Trophoblast cell (in vitro differentiated cells and primary cell): Measurements from ENCODE around the gene GPR22.
A peak's percentile ranks its signal among the peaks of the same experiment; 100 is the strongest.

Experiments used
- DNase-seq, 2 donors: peaks; one replicate each; pipeline ENCODE4 v3.0.0-alpha.2; 2016
- H2AFZ ChIP-seq: 2 replicates; pipeline ENCODE4 v1.6.1; 2013; ENCODE audit warnings: low read length, moderate library complexity, mild to moderate bottlenecking; ENCODE audit not compliant: insufficient read depth, poor library complexity
- H2AK5ac ChIP-seq: 2 replicates; pipeline ENCODE4 v1.6.1; 2013; ENCODE audit warnings: mild to moderate bottlenecking, low read length
- H2BK120ac ChIP-seq: 2 replicates; pipeline ENCODE4 v1.6.1; 2013; ENCODE audit warnings: low read length, mild to moderate bottlenecking, moderate library complexity; ENCODE audit not compliant: insufficient read depth, poor library complexity
- H2BK12ac ChIP-seq: 2 replicates; pipeline ENCODE4 v1.6.1; 2013; ENCODE audit warnings: mild to moderate bottlenecking, low read length, moderate library complexity
- H2BK5ac ChIP-seq: 2 replicates; pipeline ENCODE4 v1.6.1; 2013; ENCODE audit warnings: low read length, low read depth, moderate library complexity, mild to moderate bottlenecking; ENCODE audit not compliant: poor library complexity
- H3K14ac ChIP-seq: 2 replicates; pipeline ENCODE4 v1.6.1; 2013; ENCODE audit warnings: mild to moderate bottlenecking, low read length
- H3K18ac ChIP-seq: 2 replicates; pipeline ENCODE4 v1.6.1; 2013; ENCODE audit warnings: mild to moderate bottlenecking, low read length
- H3K23ac ChIP-seq: 2 replicates; pipeline ENCODE4 v1.6.1; 2013; ENCODE audit warnings: low read length
- H3K27ac ChIP-seq: 2 replicates; pipeline ENCODE4 v1.5.1; 2013; ENCODE audit warnings: low read depth, mild to moderate bottlenecking, inconsistent platforms, low read length, moderate library complexity
- H3K27me3 ChIP-seq: 2 replicates; pipeline ENCODE4 v1.6.1; 2013; ENCODE audit warnings: inconsistent platforms, mild to moderate bottlenecking, low read length, moderate library complexity; ENCODE audit not compliant: insufficient read depth
- H3K36me3 ChIP-seq, 2 experiments: 1 replicate in 1 of 2; 2 replicates in 1 of 2; pipeline ENCODE4 v1.6.1; 2013; ENCODE audit warnings: low read length in 2 of 2, mild to moderate bottlenecking in 2 of 2, moderate library complexity in 1 of 2; ENCODE audit not compliant: insufficient read depth in 2 of 2, control insufficient read depth in 1 of 2
- H3K4ac ChIP-seq: 2 replicates; pipeline ENCODE4 v1.6.1; 2013; ENCODE audit warnings: low read depth, mild to moderate bottlenecking, low read length, moderate library complexity
- H3K4me1 ChIP-seq, 2 experiments: 1 replicate in 1 of 2; 2 replicates in 1 of 2; pipeline ENCODE4 v1.6.1; 2013; ENCODE audit warnings: low read length in 2 of 2, mild to moderate bottlenecking in 2 of 2, moderate library complexity in 1 of 2; ENCODE audit not compliant: insufficient read depth in 2 of 2, control insufficient read depth in 1 of 2
- H3K4me2 ChIP-seq: 2 replicates; pipeline ENCODE4 v1.6.1; 2013; ENCODE audit warnings: inconsistent platforms, mild to moderate bottlenecking, low read length, moderate library complexity
- H3K4me3 ChIP-seq: 2 replicates; pipeline ENCODE4 v1.5.1; 2013; ENCODE audit warnings: mild to moderate bottlenecking, low read depth, low read length, inconsistent platforms
- H3K79me1 ChIP-seq: one replicate; pipeline ENCODE4 v1.6.1; 2013; ENCODE audit warnings: low read length
- H3K79me2 ChIP-seq: 2 replicates; pipeline ENCODE4 v1.6.1; 2013; ENCODE audit warnings: low read length, mild to moderate bottlenecking; ENCODE audit not compliant: control insufficient read depth, insufficient read depth, poor library complexity
- H3K9ac ChIP-seq: 2 replicates; pipeline ENCODE4 v1.6.1; 2013; ENCODE audit warnings: mild to moderate bottlenecking, low read length
- H3K9me3 ChIP-seq: 2 replicates; pipeline ENCODE4 v1.6.1; 2013; ENCODE audit warnings: low read depth, mild to moderate bottlenecking, control low read depth, inconsistent platforms, low read length; ENCODE audit not compliant: insufficient read depth
- H4K12ac ChIP-seq: 2 replicates; pipeline ENCODE4 v1.6.1; 2013; ENCODE audit warnings: low read depth, mild to moderate bottlenecking, low read length, moderate library complexity
- H4K8ac ChIP-seq: 2 replicates; pipeline ENCODE4 v1.6.1; 2013; ENCODE audit warnings: low read depth, mild to moderate bottlenecking, low read length, moderate library complexity
- H4K91ac ChIP-seq: one replicate; pipeline ENCODE4 v1.6.1; 2013; ENCODE audit warnings: low read depth, mild to moderate bottlenecking, low read length, moderate library complexity
- WGBS: extraction: QIAGEN DNeasy Blood & Tissue Kit; methylation state at CpG from one replicate; pipeline ENCODE4 v1.1.7; 2013; ENCODE audit warnings: missing lambda C conversion rate; ENCODE audit not compliant: insufficient read length, insufficient coverage; ENCODE audit errors: extremely low coverage; 5-methylcytosine and 5-hydroxymethylcytosine counted together

The GPR22 gene

DNA sequence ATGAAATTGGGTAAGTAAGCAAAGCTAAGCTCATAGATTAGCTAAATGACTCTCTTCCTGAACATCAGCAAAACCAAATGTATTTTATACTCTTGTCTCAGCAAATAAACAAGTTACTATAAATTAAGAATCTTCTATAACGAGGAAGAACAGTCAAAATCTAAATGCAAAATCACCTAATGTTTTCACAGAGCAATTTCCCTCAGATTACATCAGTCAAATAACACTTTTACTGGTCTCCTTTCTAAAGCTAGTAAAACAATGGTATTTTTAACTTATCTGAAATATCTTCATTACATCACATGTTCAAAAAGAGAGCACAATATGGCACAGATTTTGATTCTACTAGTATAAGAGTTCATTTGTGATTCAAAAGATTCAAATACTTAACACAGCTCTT, 16.5 kb upstream of the GPR22 start:
- Histone ChIP-seq H3K14ac (no peak overlapping the region), H3K36me3 (no peaks in the 10 kb centered on the region), H4K8ac (no peak overlapping the region), H3K18ac (no peak overlapping the region), H3K4me3 (no peak overlapping the region), H2BK12ac (no peak overlapping the region), H4K12ac (no peak overlapping the region), H3K27me3 (no peaks in the 10 kb centered on the region), H2BK120ac (no peak overlapping the region), H2BK5ac (no peak overlapping the region), H3K9me3 (no peaks in the 10 kb centered on the region), H3K27ac (no peak overlapping the region), H3K9ac (no peak overlapping the region), H2AK5ac (no peak overlapping the region), H3K4me2 (no peak overlapping the region), H3K4me1 (no peaks in the 10 kb centered on the region), H2AFZ (no peak overlapping the region), H3K79me1 (no peaks in the 10 kb centered on the region), H3K79me2 (no peaks in the 10 kb centered on the region), H4K91ac (no peak overlapping the region), H3K23ac (no peak overlapping the region), H3K4ac (no peak overlapping the region)
- DNase-seq = no peak
- WGBS = no CpG with 5 or more reads among the region's 1 CpG

DNA sequence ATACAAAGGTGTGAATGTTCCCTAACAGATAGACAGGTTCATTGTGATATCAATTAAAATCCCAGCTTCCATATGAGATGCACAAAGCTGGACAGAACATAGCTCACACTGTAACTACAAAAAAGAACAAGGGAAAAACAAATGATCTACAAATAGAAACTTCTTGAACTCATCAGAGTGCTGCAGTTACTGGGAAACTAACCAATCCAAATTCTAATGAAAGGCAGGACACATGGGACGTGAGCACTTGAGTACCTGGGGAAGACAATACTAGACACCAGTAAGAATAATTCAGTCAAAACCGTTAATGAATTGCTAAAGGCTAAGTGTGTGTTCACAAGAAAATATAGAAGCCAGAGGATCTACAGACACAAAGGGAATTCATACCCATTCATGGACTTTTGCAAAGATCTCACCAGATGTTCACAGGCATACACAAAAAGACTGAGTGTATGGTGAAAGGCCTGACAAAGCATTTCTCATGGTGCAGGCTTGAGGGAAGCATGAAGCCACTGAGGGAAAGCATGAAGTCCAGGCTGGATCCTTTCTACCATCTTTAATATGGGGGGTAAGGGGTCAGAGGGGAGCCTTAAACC, 7.8 kb upstream of the GPR22 start:
- H2BK12ac ChIP-seq = no peak overlapping the region
- H4K12ac ChIP-seq = no peak overlapping the region
- no peak overlapping the region for H3K9ac ChIP-seq
- H3K23ac ChIP-seq = no peak overlapping the region
- H4K91ac ChIP-seq = no peak overlapping the region
- no peaks in the 10 kb centered on the region for H3K27me3 ChIP-seq
- H4K8ac ChIP-seq = no peak overlapping the region
- H3K79me1 ChIP-seq = no peaks in the 10 kb centered on the region
- H2AK5ac ChIP-seq = no peak overlapping the region
- H3K9me3 ChIP-seq = no peaks in the 10 kb centered on the region
- DNase-seq = no peak
- H3K27ac ChIP-seq = no peak overlapping the region
- no peak overlapping the region for H2BK5ac ChIP-seq
- no peak overlapping the region for H3K4me2 ChIP-seq
- H3K36me3 ChIP-seq = no peaks in the 10 kb centered on the region
- no peak overlapping the region for H3K4me3 ChIP-seq
- H3K18ac ChIP-seq = no peak overlapping the region
- H3K14ac ChIP-seq = no peak overlapping the region
- no peak overlapping the region for H2AFZ ChIP-seq
- no peaks in the 10 kb centered on the region for H3K4me1 ChIP-seq
- no peaks in the 10 kb centered on the region for H3K79me2 ChIP-seq
- H2BK120ac ChIP-seq = no peak overlapping the region
- no CpG with 5 or more reads among the region's 2 CpGs for WGBS
- H3K4ac ChIP-seq = no peak overlapping the region

DNA sequence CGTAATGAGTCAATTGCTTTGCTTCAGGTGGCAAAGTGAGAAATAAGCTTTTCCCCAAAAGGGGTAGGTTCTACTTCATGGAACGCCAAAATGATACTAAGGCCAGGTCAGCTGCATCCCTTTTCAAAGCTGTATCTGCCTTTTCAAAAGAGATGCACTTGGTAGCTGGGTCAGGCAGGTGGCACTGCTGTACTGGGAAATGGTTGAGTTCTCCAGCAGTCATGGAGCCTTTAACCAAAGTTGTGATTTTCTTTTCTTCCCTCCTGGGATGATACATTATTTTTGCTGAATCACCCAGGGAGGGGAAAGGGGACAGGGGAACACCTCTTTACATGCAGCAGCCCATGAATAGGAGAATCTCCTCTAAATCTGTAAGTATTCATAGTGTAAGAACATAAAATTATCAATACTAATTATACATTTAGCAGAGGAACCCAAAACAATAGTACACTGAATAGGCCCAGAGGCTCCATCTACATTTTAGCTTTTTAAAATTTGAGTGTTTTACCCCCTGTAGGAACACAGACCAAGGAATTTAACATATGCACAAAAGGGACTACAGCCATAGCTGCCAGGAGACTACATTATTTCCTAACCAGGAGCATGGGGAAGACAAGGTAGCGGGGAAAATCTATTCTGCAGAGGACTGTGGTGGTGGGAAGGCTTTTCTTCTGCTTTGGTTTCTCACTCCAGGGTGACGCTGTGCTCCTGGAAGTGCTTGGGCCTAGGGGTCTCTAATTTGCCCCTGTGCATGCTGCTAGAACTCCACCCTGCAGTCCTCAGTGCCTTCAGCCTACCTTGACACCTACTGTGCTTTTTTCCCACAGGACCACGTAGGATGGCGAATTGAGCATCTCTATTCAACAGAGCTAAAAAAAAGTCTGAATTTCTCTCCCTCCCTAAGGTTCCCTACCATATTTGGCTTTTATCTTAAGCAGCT, 6.4 kb upstream of the GPR22 start:
- Histone ChIP-seq H3K23ac (no peak overlapping the region), H2BK12ac (no peak overlapping the region), H4K91ac (no peak overlapping the region), H3K4me2 (no peak overlapping the region), H2AFZ (no peak overlapping the region), H3K4me3 (no peak overlapping the region), H3K4ac (no peak overlapping the region), H3K9me3 (no peaks in the 10 kb centered on the region), H3K27ac (no peak overlapping the region), H3K4me1 (no peaks in the 10 kb centered on the region), H3K18ac (no peak overlapping the region), H4K8ac (no peak overlapping the region), H2BK120ac (no peak overlapping the region), H3K36me3 (no peaks in the 10 kb centered on the region), H3K79me2 (no peaks in the 10 kb centered on the region), H3K79me1 (no peaks in the 10 kb centered on the region), H2BK5ac (no peak overlapping the region), H3K27me3 (no peaks in the 10 kb centered on the region), H4K12ac (no peak overlapping the region), H3K9ac (no peak overlapping the region), H3K14ac (no peak overlapping the region), H2AK5ac (no peak overlapping the region)
- WGBS = no CpG with 5 or more reads among the region's 6 CpGs
- peak; percentile 57 to 73 for DNase-seq

DNA sequence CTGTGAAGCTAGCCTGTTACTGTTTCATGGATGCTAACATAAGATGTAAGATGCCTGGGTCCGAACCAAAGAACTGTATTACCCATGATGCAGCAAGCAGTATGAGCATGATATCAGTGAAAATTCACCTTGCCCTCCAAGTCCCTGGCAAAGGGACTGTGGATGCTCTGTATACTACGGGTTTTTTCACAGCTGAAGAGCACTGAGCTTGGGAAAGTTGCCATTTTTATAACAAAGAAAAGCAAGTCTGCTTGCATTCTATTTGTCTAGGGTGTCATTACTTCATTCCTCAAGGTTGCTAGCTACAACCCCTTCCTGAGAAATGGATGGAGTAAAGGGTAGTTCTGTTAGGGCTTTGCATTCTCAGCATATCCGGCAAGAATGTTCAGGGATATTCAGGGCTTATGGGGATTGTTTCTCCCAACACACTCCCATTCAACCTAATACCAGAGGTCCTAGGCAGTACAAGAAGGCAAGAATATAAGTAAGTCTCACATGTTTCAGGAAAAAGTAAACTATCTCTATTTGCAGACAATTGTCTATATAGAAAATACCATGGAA, 5.1 kb upstream of the GPR22 start:
- Histone ChIP-seq H3K23ac (no peak overlapping the region), H4K8ac (no peak overlapping the region), H4K12ac (no peak overlapping the region), H2BK12ac (no peak overlapping the region), H4K91ac (no peak overlapping the region), H3K9ac (no peak overlapping the region), H3K27me3 (no peaks in the 10 kb centered on the region), H3K4ac (no peak overlapping the region), H2BK5ac (no peak overlapping the region), H3K4me3 (no peak overlapping the region), H3K14ac (no peak overlapping the region), H3K36me3 (no peaks in the 10 kb centered on the region), H3K9me3 (no peaks in the 10 kb centered on the region), H2BK120ac (no peak overlapping the region), H2AK5ac (no peak overlapping the region), H3K4me1 (no peaks in the 10 kb centered on the region), H3K79me1 (no peaks in the 10 kb centered on the region), H3K27ac (no peak overlapping the region), H3K18ac (no peak overlapping the region), H2AFZ (no peak overlapping the region), H3K79me2 (no peaks in the 10 kb centered on the region), H3K4me2 (no peak overlapping the region)
- no CpG with 5 or more reads among the region's 3 CpGs for WGBS
- DNase-seq = no peak
